ENCODE data around the gene DCAKD.

Gene DCAKD

DNA sequence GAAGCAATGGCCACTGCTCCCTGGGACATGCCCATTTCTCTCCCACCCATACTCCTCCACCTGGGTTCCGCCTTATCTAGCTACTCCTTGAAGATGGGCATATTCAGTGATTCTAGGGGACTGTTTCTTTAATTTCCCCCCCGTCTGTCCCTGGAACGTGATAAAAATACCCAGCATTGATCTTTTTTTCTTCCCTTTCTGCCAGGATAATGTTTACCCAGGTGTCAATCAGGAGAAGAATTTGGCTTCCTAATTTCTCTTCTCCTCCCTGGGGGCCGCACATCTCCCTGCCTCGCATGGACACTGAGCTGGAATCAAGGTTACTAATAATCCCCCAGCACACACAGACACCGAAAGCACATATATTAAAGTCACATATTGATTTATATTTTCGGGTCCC, 35.2 kb downstream of the DCAKD start:
- TF ChIP-seq, protein P1, sequence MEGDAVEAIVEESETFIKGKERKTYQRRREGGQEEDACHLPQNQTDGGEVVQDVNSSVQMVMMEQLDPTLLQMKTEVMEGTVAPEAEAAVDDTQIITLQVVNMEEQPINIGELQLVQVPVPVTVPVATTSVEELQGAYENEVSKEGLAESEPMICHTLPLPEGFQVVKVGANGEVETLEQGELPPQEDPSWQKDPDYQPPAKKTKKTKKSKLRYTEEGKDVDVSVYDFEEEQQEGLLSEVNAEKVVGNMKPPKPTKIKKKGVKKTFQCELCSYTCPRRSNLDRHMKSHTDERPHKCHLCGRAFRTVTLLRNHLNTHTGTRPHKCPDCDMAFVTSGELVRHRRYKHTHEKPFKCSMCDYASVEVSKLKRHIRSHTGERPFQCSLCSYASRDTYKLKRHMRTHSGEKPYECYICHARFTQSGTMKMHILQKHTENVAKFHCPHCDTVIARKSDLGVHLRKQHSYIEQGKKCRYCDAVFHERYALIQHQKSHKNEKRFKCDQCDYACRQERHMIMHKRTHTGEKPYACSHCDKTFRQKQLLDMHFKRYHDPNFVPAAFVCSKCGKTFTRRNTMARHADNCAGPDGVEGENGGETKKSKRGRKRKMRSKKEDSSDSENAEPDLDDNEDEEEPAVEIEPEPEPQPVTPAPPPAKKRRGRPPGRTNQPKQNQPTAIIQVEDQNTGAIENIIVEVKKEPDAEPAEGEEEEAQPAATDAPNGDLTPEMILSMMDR (IDR thresholded peaks at IDR 0.05; ENCODE audit: low read length, missing control alignments), result no peak
- DNase-seq (ENCODE audit: low read depth), result no peak

DNA sequence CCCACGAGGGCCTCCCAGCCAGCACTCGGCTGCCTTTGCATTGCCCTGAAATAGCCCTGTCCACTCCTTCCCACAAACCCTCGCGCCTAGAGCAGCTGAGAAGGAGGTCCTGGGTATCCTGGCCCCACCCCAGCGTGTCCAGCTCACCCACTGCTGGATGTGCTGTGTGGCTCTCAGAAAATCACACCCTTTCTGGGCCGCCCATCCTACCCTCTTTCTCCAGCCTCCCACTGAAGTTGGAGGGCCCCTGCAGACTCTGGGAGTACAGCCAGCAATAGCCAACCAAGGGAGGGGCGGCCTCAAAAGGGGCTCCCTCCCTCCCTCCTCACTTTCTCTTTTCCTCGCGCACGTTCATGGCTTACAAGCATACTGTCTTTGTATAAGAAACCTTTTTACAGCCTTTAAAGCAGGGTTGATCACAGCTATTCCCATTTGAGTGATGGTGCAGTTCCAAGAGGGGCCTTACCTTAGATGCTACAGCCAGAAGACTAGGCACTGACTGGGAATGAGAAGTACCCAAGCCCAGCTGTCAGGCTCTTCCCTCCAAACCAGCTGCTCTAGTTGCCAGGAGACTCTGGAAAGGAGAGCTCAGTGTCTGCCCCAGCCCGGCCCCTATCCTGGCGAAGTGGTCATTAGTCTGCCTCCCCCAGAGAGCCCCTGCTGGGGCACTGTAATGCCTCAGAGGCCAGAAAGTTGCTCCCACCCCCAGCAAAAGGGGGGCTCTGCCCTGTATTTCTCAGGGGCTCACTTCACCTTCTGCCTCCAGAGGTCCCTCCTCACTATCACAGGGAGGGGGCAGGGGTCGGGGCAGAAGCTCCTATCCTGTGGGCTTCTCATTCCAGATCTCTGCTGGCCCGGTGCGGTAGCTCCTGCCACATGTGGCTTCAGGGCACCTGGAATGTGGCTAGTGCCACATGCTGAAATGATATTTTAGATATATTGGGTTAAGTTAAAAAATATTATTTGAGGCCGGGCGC, 38.1 kb downstream of the DCAKD start:
- TF ChIP-seq, protein P1 (IDR thresholded peaks at IDR 0.05; ENCODE audit: low read length, missing control alignments), result no peak
- no peak for DNase-seq (ENCODE audit: low read depth)
- H3K4me3 ChIP-seq (replicated peaks; ENCODE audit: low read depth, low read length), result no peak overlapping the region

More for the DNA sequence above, 35.2 kb downstream of the DCAKD start:
- H3K4me3 ChIP-seq (replicated peaks; ENCODE audit: low read depth, low read length), result no peak overlapping the region

DNA sequence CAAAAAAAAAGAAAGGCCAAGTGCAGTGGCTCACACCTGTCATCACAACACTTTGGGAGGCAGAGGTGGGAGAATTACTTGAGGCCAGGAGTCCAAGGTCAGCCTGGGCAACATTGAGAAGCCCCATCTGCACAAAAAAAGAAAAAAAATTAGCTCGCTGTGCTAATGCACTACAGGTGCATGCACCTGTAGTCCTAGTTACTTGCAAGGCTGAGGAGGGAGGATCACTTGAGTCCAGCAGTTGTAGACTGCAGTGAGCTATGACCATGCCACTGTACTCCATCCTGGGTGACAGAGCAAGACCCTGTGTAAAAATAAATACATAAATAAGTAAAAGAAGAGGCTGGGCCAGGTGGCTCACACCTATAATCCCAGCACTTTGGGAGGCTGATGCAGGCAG, 39.7 kb downstream of the DCAKD start:
- DNase-seq (ENCODE audit: low read depth), result no peak
- TF ChIP-seq, protein P1 (IDR thresholded peaks at IDR 0.05; ENCODE audit: low read length, missing control alignments), result no peak
- H3K4me3 ChIP-seq (replicated peaks; ENCODE audit: low read depth, low read length), result no peak overlapping the region

DNA sequence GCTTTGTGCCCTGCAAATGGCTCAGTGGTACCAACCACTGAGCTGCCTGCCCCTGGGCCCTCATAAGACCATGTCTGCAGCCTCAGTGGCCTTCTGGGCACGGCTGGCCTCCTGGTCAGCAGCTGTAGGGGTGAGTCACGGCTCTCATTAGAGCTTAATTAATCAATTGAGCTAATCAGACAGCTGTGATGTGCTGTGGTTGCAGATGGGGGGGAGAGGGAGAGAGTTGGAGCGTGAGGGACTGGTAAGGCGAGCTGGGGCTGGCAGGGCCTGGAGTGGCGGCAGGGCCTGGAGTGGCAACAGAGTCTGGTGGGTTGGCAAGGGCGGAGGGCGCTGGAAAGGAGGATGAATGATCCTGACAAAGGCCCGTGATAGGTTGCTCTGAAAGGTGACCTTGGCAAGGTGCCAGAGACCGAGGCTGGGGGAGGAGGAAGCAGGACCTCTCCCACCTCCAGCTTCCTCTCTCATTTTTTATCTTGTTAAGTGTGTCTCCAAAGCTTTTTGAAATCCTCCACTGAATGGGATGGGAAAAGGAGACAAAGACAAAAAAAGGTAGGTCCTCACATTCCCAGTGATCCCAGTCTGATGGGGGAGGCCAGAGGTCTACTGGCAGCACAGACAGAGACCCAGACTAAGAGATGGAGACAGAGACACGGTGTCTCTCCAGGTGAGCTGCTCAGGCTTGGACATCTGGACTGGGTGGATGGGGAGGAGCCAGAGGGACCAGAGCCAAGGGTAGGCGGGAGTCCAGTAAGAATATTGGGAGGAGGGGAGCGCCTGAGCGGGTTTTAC, 41.6 kb downstream of the DCAKD start:
- TF ChIP-seq, protein P1 (IDR thresholded peaks at IDR 0.05; ENCODE audit: low read length, missing control alignments), result no peak
- DNase-seq (ENCODE audit: low read depth), result no peak
- H3K4me3 ChIP-seq (replicated peaks; ENCODE audit: low read depth, low read length), result no peak overlapping the region

DNA sequence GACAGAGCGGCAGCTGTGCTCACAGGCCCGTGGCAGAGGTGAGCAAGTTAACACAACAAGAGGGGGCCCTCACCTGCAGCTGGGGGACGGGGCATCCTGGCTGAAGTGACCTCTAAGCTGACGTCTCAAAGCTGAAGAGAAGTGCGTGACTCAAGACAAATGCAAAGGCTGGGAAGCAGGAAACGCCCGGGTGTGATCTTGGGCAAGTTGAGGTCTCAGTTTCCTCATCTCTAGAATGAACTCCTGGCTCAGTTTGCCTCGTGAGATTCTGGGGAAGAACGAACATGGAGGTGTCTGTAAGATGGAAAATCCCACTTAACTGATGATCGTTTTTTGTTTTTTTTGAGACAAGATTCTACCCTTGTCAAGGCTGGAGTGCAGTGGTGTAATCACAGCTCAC, 43.2 kb downstream of the DCAKD start:
- H3K4me3 ChIP-seq (replicated peaks; ENCODE audit: low read depth, low read length), result no peak overlapping the region
- DNase-seq (ENCODE audit: low read depth), result no peak
- TF ChIP-seq, protein P1 (IDR thresholded peaks at IDR 0.05; ENCODE audit: low read length, missing control alignments), result no peak

DNA sequence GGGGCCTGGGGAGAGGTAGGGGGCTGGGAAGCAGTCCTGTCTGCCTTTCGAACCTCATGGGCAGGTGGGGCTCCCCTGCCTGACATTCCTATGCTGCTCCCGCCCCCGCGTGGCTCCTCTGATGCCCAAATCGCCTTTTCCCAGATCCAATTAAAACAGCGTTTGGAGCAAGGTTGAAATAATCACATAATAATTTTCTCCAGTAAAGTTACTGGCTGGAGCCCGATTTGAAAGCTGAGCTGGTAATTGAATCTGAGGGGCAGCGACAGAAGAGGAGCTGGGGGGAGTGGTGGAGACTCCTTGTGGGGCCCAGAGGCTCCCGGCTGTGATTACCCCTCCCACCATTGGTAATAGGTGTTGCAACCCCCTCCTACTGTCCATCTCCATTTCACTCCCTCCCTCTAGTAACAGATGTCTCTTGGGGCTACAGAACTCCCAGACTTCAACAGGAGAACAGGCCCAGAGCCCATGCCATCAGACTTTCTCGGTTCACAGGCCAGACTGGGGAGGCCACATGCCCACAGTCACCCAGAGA, 44.4 kb downstream of the DCAKD start:
- no peak overlapping the region for H3K4me3 ChIP-seq (replicated peaks; ENCODE audit: low read depth, low read length)
- DNase-seq (ENCODE audit: low read depth), result no peak
- TF ChIP-seq, protein P1 (IDR thresholded peaks at IDR 0.05; ENCODE audit: low read length, missing control alignments), result no peak
